ENCODE measurements around the gene PTPRD. TPM values are rescaled to one million over a fixed set of nuclear protein-coding genes. Genes with fewer than 3 reads are reported as not detected.

PTPRD gene
- total RNA-seq, 4 donors from 2014 or later, result 0.78 to 11.7 (median 1.6) TPM

DNA sequence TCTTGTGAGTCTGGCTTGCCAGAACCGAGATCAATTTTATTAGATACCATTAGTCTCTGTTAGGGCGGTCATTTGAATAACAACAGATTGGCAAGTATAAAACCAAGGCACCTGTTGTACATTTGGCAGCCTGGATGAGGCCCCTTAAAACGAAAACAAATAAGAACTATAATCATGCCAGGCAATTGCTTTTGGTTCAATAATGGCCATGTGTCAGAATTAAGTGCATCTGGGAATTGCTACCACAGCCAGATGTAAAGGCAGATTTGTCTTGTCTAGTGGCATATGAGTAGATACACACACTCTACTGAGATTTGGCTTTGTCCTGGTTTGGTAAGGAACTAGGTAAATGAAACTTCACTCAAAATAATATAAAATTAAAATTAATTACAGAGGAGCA, 1767.0 kb downstream of the PTPRD start:
- DNase-seq (no peak), ATAC-seq (no peak)
- no peaks in the 10 kb centered on the region for H3K9me3 ChIP-seq
- no peak overlapping the region for H3K4me3 ChIP-seq
- in situ Hi-C loops (cut with MboI; ENCODE audit: low sequenced_read_pairs in 4 of 4), result no loop called here
- peaks cover 0 to 5% of the 10 kb centered on the region in 2 donors for H3K4me1 ChIP-seq
- no peaks in the 10 kb centered on the region for H3K36me3 ChIP-seq
- H3K27me3 ChIP-seq, result no peaks in the 10 kb centered on the region
- no peak for TF ChIP-seq POLR2A (IDR thresholded peaks at IDR 0.05)
- TF ChIP-seq CTCF (IDR thresholded peaks at IDR 0.05 in 4 of 5, conservative IDR thresholded peaks at IDR 0.05 in 1 of 5), result no peak
- H3K27ac ChIP-seq, result no peak overlapping the region
- intact Hi-C loops (cut with DNase I; ENCODE audit: low total_unique reads), result no loop called here

DNA sequence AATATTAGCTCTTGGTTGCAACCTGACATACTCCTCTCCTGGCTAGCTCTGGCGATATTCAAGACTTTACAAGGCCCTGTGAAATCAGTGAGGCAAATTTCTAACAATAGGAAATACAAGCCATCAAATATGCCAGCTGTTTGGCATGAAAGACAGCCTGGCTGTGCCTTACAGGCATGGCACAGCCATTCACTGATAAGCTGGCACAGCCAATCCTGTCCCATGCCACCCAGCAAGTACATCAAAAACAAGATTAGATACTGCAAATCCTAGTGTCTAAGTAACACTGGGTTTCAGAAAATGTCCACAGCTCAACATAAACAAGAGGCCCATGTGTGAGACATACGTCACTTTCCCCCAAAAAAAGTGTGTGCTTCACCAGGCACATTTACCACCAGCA, 1767.4 kb downstream of the PTPRD start:
- H3K9me3 ChIP-seq, result no peaks in the 10 kb centered on the region
- H3K27ac ChIP-seq, result no peak overlapping the region
- H3K27me3 ChIP-seq, result no peaks in the 10 kb centered on the region
- DNase-seq (no peak), ATAC-seq (no peak)
- in situ Hi-C loops (cut with MboI; ENCODE audit: low sequenced_read_pairs in 4 of 4), result no loop called here
- TF ChIP-seq POLR2A (IDR thresholded peaks at IDR 0.05) (no peak), CTCF (IDR thresholded peaks at IDR 0.05 in 4 of 5, conservative IDR thresholded peaks at IDR 0.05 in 1 of 5) (no peak)
- no peaks in the 10 kb centered on the region for H3K36me3 ChIP-seq
- intact Hi-C loops (cut with DNase I; ENCODE audit: low total_unique reads), result no loop called here
- no peak overlapping the region for H3K4me3 ChIP-seq
- peaks cover 0 to 5% of the 10 kb centered on the region in 2 donors for H3K4me1 ChIP-seq

DNA sequence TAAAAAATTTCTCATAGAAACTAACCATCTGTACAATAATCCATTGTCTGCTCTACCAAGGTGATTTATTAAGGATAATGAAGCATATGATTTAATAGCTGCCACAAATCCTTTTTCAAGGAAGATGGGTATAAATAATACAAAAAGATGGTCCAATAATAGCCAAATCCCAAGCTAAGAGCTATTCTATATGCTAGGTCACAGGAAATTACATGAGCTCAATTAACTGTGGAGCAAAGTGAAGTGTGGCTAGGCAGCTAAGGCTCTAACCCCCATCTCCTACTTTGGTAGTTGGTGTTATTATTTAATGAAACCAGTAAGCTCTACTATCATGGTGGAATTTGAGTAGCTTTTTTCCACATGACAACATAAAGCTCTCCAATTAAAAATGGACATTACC, 1768.3 kb downstream of the PTPRD start:
- TF ChIP-seq POLR2A (IDR thresholded peaks at IDR 0.05), result no peak
- TF ChIP-seq CTCF (IDR thresholded peaks at IDR 0.05 in 4 of 5, conservative IDR thresholded peaks at IDR 0.05 in 1 of 5), result no peak
- in situ Hi-C loops (cut with MboI; ENCODE audit: low sequenced_read_pairs in 4 of 4) (no loop called here), intact Hi-C loops (cut with DNase I; ENCODE audit: low total_unique reads) (no loop called here)
- H3K36me3 ChIP-seq, result no peaks in the 10 kb centered on the region
- DNase-seq, result no peak
- H3K27ac ChIP-seq, result no peak overlapping the region
- ATAC-seq, result no peak
- H3K27me3 ChIP-seq, result no peaks in the 10 kb centered on the region
- no peaks in the 10 kb centered on the region for H3K9me3 ChIP-seq
- peaks cover 0 to 5% of the 10 kb centered on the region in 2 donors for H3K4me1 ChIP-seq
- no peak overlapping the region for H3K4me3 ChIP-seq

- no peak overlapping the region for H3K27ac ChIP-seq
- intact Hi-C loops (cut with DNase I; ENCODE audit: low total_unique reads), result no loop called here
- in situ Hi-C loops (cut with MboI; ENCODE audit: low sequenced_read_pairs in 4 of 4), result no loop called here
- ATAC-seq, result no peak
- H3K9me3 ChIP-seq, result no peaks in the 10 kb centered on the region
- H3K27me3 ChIP-seq, result no peaks in the 10 kb centered on the region
- H3K4me1 ChIP-seq, result peaks cover 0 to 5% of the 10 kb centered on the region in 2 donors
- no peak for DNase-seq
- H3K4me3 ChIP-seq, result no peak overlapping the region
- TF ChIP-seq CTCF (IDR thresholded peaks at IDR 0.05 in 4 of 5, conservative IDR thresholded peaks at IDR 0.05 in 1 of 5), result no peak
- H3K36me3 ChIP-seq, result no peaks in the 10 kb centered on the region
Measured at GRCh38 chr9:8842402-8843193, 1770.2 kb downstream of the PTPRD start.

DNA sequence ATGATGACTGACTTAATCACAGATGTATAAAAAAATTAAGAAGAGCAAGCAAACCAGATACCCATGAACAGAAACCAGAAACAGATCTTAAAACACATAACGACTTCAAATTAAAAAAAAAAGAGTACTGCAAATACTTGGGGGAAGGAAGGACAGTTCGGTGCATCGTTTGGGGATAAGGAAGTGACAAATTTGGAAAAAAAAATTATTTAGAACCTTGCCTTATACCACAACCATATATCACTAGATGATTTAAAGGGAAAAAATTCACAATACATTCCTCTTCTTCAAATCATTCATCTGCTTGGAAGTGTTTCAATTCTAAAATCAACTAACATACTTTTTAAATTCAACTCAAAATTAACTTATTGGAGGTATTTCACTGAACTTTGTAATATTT, 1774.7 kb downstream of the PTPRD start:
- ATAC-seq (no peak), DNase-seq (no peak)
- Histone ChIP-seq H3K27me3 (no peaks in the 10 kb centered on the region), H3K9me3 (no peaks in the 10 kb centered on the region), H3K27ac (no peak overlapping the region), H3K36me3 (no peaks in the 10 kb centered on the region), H3K4me1 (no peaks in the 10 kb centered on the region), H3K4me3 (no peak overlapping the region)
- intact Hi-C loops (cut with DNase I; ENCODE audit: low total_unique reads) (no loop called here), in situ Hi-C loops (cut with MboI; ENCODE audit: low sequenced_read_pairs in 4 of 4) (no loop called here)
- TF ChIP-seq CTCF (IDR thresholded peaks at IDR 0.05 in 4 of 5, conservative IDR thresholded peaks at IDR 0.05 in 1 of 5) (no peak), POLR2A (IDR thresholded peaks at IDR 0.05) (no peak)
